T-helper 22 cell (primary cell): Measurements from ENCODE around the gene TDRKH.
A peak's percentile ranks its signal among the peaks of the same experiment; 100 is the strongest.
"Not testable (repeated sequence)": the region's sequence is repeated elsewhere in the genome, so short reads cannot be mapped to it uniquely, and the experiment has no call there.

Source experiments
- DNase-seq: peaks from one replicate; pipeline ENCODE4 v3.0.0-alpha.2; 2020; ENCODE audit warnings: low read depth

The TDRKH gene

DNA sequence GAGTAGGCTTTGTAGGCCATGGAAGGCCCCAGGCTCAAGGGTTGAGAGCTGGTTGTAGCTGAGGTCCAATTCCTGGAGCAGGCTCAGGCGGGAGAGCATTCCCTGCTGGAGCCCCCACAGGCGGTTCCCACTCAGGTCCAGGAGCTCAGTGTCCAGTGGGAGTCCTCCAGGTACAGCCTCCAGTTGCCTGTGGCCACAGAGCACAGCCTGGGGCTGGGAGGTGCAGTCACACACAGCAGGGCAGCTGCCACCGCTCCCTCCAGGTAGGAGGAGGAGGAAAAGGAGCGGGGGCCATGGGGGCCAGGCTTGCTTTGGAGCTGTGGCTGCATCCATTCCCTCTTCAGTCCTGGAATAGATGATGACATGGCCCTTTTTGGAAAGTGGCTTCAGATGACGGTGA, 12.1 kb upstream of the TDRKH start:
- no peak for DNase-seq

DNA sequence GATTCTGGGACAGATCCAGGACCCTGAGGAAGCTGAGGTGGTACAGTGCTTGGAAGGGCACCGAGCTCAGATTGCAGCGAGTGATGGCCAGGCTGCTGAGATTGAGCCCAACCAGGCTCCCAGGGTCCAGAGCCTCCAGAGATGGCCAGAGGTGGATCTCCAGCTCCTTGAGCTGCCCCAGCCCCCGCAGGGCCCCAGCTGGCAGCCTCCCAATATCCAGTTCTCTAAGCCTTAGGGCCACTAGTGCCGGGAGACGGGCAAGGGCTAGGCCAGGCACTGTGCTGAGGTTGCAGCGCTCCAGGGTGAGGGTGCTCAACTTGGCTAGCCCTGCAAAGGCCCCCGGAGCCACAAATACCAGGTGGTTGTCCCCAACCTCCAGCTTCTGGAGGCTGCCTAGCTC, 11.5 kb upstream of the TDRKH start:
- no peak for DNase-seq

DNA sequence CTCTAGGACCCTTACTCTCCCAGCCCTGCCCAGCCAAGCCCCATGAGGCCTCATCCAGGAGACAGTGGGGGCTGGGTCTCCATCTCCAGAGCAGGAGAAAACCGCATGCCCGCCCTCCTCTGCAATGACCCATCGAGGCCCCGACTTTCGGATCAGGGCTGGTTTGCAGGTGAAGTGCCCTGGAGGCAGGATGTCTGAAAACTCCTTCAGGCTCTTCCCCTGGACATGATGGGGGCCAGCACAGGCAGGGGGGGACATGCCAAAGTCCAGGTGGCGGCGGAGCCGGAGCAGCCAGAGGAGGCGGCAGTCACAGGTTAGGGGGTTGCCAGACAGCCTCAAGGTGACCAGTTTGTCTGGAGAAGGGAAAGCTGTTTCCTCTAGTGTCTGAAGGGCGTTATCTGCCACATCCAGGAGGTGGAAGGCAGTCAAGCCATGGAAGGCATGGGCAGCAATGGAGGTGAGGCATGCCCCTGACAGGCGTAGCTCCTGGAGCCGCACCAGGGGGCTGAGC, 11.1 kb upstream of the TDRKH start:
- DNase-seq, result no peak

DNA sequence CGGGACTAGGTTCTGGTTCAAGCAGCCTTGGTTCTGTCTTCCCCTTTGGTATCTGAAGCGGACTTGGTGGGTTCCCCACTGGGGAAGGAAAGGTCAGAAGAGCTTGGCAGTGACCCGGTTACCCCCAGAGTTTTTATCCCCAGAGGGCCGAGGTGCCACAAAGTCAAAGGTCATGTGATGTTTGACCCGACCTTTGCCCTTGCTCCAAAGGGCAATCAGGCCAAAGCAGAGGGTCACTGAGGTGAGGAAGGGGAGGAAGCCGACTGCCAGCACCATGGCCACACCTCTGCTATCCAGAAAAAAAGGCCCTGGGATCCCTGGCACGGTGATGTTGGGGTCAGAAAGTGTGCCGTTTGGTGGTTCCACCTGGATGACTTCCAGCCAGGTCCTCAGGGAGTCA, 10.5 kb upstream of the TDRKH start:
- DNase-seq, result no peak

DNA sequence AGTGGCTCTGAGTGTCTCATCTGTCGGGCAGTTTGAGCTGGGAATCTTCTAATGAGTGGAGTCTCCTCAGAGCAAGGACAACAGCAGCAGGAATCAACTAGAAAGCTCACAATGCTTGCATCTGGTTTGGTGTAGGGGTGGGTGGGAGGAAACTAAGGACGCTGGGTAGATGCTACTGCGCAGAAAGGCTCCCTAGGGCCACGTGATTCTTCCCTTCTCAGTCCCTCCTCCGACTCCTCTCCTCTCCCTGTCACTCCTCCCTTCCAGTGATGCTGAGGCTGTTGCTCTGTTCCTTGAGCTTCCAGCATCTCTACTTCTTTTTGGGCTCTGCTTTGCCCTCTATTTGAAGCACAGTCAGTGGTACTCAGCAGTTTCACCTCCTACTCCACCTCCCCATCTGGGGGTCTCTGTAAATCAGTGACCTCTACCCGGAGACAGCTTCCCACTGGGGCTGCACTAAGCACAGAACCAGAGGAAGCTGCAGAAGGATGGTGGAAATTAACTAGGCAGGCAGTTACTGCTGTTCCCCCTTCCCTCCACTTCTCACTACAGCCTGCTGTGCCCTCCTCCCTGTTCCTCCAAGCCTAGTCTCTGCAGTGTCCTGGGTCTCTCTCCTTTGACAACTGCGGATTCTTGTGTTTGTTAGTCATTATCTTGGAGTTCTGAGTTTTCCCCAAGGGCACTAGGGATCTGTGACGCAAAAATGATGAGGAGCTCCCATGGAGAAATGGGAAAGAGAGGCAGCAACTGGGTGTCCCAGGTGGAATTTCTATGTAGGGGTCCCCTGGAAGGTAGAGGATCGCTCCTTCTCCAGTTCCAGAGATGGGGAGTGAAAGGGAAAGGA, 9.1 kb upstream of the TDRKH start:
- no peak for DNase-seq

DNA sequence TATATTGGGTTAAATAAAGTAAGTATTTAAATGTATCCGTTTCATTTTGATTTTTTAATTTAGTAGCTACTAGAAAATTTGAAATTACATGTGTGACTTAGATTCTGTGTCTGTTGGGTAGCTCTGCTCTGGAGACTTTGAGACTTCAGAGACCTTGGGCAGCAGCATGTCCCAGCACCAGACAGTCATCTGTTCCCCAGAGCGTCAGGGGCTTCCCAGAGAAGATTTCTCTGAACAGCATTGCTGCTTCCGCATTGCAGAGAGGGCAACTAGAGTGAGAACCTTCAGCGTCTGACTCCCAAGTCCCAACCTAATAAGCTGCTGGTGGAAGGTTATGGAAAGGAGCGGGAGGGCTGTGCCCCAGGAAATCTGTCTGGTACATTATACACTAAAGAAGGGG, 8.3 kb upstream of the TDRKH start:
- DNase-seq, result no peak

DNA sequence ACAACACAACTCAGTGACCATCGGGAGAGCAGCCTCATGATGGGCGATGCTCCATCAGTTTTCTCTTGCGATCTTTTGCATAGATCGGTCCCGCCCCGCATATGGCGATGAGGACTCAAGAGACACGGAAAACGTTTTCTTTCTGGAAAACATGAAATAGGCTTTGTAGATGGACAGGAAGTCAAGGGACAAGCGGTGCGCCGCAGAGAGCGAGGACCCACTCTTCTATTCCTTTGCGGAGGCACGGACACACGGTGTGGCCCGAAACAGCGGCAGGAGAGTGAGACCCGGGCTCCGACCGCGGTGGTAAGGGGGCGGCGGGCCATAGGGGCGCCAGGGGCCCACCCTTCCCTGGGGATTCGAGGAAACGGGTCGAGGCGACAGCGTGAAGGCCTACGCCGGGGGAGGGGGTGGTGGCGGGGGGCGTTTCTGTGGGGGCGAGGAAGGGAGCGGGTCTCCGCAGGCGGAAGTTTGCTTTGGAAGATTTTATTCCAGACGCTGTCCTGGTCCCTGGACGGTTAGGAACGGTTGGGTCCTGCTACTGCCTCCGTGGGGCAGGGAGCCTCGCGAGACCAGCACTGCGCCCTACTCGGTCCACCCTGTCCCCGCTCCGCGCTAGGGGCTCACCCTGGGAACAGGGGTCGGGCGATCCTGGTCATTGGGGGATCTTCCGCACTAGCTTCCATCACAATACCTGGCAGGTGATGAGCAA, 796 bp upstream of the TDRKH start:
- peak; percentile 3 for DNase-seq

DNA sequence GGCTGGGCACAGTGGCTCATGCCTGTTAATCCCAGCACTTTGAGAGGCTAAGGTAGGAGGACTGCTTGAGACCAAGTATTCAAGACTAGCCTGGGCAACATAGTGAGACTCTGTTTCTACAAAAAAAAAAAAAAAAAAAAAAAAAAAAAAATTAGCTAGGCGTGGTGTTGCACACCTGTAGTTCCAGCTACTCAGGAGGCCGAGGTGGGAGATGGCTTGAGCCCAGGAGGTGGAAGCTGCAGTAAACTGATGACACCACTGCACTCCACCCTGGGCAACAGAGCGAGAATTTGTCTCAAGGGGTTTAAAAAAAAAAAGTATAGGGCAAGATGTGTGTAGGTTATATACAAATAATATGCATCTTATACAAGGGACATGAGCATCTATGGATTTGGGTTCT, 2.6 kb downstream of the TDRKH start:
- no peak for DNase-seq

DNA sequence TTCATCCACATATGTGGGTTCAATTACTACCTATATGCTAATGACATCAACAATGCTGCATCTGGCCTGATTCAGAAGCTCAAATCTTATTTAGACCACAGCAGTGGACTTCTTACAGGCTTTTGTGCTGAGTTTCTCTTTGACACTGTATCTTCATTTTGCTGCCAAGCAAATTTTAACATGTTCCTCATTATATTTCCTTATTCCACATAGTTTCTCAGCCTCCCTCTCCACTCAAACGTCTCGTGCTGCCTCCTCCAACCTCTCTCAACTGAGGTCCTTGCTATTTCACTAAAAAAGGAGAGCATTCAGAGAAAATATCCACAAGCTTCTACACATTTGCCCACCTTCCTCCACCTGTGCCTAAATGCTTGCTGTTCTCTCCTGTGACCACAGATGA, 6.5 kb downstream of the TDRKH start:
- DNase-seq, result no peak

DNA sequence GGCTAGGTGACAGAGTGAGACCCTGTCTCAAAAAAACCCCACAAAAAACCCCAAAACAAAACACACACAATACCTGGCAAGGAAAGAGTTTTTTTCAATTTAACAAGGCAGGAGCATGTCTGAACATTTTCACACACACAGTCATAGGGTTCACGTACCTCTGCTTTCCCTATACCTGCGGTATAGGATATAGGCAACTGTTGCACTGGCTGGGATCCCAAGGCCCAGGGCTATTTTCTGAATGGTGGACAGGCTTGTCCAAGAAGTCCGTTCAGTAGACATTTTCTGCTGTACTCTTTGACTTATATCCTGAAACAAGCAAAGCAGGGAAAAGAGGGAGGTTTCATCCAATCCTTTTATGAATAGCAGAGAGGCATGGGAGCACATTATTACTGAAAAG, 7.6 kb downstream of the TDRKH start:
- DNase-seq, result no peak

DNA sequence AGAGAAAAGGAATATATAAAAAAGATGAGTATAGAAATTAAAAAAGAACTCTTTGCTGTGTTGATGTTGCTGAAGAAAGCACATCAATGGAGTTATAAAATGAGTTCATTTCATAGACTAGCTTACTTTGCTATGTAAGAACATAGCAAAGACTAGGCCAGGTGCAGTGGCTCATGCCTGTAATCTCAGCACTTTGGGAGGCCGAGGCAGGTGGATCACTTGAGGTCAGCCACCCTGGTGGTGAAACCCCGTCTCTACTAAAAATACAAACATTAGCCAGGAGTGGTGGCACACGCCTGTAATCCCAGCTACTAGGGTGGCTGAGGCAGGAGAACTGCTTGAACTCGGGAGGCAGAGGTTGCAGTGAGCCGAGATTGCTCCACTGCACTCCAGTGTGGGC, 8.3 kb downstream of the TDRKH start:
- DNase-seq, result not testable (repeated sequence)

DNA sequence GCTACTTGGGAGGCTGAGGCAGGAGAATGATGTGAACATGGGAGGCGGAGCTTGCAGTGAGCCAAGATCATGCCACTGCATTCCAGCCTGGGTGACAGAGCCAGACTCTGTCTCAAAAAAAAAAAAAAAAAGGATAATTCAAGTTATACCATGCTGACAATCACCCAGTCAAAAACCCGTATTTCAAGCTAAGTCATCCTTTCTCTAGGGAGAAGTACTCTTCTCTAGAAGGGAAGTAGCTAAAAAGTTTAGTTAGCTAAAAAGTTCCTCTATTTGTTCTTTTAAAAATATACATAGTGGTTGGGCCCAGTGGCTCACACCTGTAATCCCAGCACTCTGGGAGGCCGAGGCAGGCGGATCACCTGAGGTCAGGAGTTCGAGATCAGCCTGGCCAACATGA, 9.6 kb downstream of the TDRKH start:
- DNase-seq, result not testable (repeated sequence)

DNA sequence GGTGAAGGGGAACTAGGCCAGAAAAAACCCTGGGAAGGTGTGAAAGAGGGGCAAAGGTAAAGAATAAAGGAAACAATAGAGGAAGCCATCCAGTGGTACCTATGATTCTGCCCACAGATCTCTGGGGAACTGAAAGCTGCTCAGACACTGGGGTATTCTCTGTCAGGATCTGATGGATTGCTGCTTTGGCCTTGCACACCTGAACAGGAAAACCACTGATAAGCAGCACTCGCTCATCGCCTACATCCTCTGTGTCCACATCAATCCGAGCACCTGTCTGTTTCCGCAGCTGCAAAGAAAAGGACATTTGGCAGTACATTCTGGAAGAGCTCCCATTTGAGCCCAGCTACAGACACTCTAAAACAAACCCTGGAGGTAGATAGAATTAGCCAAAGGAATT, 10.4 kb downstream of the TDRKH start:
- no peak for DNase-seq

DNA sequence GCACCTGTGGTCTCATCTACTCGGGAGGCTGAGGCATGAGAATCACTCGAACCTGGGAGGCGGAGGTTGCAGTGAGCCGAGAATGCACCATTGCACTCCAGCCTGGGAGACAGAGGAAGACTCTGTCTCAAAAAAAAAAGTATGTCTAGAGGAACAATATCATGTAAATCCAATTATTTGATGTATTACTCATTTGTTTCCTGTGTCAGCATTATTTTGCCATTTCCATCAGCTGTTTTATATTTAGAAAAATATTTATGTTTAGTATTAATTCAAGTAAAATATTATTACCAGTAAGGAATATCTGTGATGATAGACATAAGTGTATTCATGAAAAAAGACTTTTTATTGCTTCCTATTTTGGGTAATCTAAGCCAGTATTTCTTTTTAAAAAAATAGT, 13.0 kb downstream of the TDRKH start:
- no peak for DNase-seq

DNA sequence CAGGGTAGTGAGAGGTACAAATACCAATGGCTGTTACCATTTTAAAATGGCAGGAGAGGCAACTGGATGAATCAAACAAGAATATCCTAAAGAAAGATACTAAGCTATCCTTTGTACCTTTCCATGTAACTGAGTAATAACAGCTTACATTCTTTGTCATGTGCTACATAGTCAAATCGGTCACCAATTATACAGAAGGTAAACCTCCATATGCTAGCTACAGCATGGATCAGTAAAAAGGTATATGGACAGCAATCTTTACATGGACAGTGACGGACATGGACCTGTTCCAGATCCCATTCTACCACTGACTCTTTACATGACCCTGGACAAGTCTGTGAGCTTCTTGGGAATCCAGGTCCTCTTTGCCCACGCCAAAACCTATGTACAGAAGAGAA, 13.6 kb downstream of the TDRKH start:
- DNase-seq, result no peak

DNA sequence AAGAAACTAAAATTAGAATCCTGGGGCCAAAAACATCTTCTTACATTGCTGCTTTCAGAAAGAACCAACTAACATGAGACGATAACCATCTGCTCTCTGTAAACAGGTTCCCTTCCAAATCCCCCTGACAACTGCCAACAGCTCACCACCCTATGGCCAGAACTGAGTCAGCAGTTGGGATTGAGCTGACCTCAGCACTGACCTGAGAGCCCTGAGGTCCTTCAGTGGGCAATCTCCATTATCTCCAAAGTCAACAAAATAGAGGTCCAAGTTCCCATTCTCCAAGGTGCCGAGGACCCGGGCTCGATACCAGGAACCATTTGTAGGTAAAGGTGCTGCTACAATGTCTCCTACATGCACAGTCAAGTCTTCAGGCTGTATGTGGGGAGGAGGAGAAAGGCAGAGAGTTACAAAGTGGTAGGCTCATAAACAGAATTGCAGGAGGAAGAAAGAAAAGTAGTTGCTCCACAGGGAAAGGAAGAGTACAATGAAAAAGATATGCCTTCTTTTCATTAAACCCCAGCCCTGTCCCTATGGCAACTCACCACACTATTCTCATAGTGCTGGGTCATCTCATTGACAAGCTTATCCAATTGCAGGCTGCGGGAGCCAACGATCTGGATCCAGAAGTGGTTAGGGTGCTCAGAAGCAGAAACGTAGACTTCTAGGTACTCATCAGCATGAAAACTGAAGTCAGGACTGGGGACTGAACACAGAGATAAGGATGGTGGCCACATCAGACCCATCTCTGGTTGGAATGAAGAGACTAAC, 14.2 kb downstream of the TDRKH start:
- DNase-seq, result no peak

DNA sequence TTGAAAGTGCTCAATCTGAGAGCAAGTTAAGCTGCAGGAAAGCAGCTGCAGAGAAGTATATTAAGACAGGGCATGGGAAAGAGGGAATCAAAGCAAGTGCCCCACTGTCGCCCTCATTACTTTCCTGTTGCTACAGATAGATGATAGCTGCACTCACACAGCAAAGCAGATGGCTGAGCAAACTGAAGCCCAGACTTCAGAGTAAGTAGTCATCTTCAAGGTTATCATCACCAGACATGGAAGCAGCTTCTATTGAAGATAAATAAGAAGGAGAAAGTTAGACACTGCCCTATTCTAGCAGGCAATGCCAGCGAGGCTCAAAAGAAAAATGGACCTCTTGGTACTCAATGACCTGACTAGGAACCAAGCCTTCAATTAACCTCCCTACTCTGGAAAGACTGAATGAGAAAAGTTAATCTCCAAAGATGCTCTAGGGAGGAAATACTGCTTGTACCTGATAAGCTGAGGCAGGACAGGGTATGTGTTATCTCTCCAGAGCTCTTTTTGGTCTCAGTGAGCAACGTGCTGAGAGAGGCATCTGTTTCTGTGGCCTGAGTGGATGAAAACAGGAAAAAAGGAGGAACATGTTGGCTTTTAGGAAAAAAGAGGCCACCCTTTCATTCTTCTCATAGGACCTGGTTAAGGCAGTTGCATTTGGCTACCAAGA, 15.9 kb downstream of the TDRKH start:
- DNase-seq, result no peak

DNA sequence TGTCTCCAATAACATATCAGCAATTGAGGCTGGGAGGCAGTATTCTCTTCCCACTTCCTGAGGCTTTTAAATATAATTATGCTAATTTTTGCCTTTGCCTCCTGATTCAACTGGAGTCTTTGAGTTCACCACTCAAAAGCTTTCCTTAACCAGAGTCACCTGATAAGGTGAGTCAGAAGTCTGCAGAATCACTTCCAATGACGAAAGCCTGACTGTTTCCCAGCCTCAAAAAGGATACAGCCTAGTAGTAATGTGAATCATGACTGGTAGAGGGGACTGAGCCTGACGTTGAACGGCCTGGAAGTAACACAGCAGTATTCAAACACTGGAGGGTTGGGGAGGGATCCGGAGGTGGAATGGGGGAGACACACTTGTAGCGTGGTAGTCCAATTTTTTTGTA, 16.6 kb downstream of the TDRKH start:
- DNase-seq, result no peak

DNA sequence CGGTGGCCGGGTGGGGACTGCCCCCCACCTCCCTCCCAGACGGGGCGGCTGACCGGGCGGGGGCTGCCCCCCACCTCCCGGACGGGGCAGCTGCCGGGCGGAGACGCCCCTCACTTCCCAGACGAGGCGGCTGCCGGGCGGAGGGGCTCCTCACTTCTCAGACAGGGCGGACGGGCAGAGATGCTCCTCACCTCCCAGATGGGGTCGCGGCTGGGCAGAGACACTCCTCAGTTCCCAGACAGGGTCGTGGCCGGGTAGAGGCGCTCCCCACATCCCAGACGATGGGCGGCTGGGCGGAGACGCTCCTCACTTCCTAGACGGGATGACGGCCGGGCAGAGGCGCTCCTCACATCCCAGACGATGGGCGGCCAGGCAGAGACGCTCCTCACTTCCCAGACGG, 21.0 kb downstream of the TDRKH start:
- not testable (repeated sequence) for DNase-seq

DNA sequence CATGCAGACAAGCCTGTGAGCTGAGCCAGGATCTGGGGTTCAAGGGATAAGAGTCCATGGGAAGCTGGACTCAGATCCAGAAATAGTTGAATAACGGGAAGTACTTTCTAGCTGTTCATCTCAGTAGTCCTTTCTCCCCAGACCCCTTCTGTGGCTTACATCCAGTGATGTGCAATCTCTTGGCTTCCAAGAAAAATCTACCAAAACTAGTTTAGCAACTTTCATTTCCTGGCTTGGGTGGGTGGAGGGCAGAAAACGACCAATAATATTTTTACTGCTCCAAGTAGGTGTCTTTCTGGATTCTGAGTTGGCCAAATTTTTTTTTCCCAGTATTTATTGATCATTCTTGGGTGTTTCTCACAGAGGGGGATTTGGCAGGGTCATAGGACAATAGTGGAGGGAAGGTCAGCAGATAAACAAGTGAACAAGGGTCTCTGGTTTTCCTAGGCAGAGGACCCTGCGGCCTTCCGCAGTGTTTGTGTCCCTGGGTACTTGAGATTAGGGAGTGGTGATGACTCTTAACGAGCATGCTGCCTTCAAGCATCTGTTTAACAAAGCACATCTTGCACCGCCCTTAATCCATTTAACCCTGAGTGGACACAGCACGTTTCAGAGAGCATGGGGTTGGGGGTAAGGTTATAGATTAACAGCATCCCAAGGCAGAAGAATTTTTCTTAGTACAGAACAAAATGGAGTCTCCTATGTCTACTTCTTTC, 21.8 kb downstream of the TDRKH start:
- DNase-seq, result not testable (repeated sequence)

DNA sequence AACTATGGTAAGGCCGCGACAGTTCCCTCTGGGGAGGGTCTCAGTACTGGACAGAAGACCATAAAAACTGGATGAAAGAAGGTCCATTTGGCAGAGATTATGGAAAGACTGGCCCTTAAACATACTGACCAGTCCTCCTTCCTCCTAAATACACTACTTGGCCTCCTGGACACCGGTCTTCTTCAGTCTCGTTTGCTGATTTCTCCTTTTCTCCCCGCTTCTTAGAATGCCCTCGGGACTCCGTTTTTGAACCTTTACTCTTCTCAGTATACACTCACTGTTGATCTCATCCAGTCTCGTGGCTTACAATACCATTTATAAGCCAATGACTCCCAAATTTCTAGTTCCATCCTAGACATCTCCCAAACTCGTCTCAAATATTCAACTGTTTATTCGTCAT, 26.3 kb downstream of the TDRKH start:
- no peak for DNase-seq
